LNCaP clone FGC (cell line): ENCODE results near the gene NDUFS8.

Source experiments
- DNase-seq: peaks from one replicate; pipeline ENCODE4 v3.0.0-alpha.2; 2011; ENCODE audit warnings: low read depth
- H3K4me3 ChIP-seq: 2 replicates; pipeline ENCODE4 v1.5.1; 2011; ENCODE audit warnings: mild to moderate bottlenecking, low read depth, low read length, control low read depth
- TF ChIP-seq, protein P1 (sequence below): IDR thresholded peaks from 2 replicates; pipeline ENCODE4 v1.5.1; 2012; ENCODE audit warnings: mild to moderate bottlenecking; ENCODE audit not compliant: control insufficient read depth, insufficient read depth; ENCODE audit errors: extremely low read depth

NDUFS8 gene

GRCh38 chr11:68028802-68029545, 1.5 kb upstream of the NDUFS8 start:
- TF ChIP-seq, protein P1, sequence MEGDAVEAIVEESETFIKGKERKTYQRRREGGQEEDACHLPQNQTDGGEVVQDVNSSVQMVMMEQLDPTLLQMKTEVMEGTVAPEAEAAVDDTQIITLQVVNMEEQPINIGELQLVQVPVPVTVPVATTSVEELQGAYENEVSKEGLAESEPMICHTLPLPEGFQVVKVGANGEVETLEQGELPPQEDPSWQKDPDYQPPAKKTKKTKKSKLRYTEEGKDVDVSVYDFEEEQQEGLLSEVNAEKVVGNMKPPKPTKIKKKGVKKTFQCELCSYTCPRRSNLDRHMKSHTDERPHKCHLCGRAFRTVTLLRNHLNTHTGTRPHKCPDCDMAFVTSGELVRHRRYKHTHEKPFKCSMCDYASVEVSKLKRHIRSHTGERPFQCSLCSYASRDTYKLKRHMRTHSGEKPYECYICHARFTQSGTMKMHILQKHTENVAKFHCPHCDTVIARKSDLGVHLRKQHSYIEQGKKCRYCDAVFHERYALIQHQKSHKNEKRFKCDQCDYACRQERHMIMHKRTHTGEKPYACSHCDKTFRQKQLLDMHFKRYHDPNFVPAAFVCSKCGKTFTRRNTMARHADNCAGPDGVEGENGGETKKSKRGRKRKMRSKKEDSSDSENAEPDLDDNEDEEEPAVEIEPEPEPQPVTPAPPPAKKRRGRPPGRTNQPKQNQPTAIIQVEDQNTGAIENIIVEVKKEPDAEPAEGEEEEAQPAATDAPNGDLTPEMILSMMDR = no peak
- DNase-seq = no peak
- peak overlapping the region; percentile 83 for H3K4me3 ChIP-seq

DNA sequence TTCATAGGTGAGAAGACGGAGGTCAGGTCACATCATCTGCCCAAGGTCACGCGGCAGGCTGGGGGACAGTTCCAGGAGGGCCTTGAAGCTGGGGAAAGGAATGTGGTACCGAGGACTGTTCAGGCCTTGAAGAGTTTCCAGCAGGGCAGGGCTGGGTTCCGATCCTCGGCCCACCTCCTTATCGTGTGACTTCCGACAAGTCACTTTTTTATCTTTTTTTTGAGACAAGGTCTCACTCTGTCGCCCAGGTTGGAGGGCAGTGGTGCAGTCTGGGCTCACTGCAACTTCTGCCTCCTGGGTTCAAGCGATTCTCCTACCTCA, 623 bp downstream of the NDUFS8 start:
- TF ChIP-seq, protein P1 = no peak
- H3K4me3 ChIP-seq = peak overlapping the region; percentile 83
- no peak for DNase-seq

DNA sequence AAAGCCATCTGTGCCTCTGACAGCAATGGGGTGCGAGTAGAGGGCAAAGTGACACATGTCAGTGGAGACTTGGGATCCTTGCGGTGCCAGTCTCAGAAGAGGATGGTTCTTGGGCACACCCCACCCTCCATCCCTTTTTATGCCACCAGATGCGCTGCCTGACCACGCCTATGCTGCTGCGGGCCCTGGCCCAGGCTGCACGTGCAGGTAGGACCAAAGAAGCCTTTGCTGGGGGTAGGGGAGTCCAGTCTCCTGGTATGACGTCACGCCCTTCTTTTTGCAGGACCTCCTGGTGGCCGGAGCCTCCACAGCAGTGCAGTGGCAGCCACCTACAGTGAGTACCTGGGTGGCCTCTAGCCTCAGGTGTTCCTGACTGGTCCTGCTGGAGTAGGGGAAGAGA, 1.5 kb downstream of the NDUFS8 start:
- DNase-seq = no peak
- TF ChIP-seq, protein P1 = no peak
- no peak overlapping the region for H3K4me3 ChIP-seq

GRCh38 chr11:68032997-68033707, 2.7 kb downstream of the NDUFS8 start:
- H3K4me3 ChIP-seq = no peak overlapping the region
- TF ChIP-seq, protein P1 = no peak
- no peak for DNase-seq

DNA sequence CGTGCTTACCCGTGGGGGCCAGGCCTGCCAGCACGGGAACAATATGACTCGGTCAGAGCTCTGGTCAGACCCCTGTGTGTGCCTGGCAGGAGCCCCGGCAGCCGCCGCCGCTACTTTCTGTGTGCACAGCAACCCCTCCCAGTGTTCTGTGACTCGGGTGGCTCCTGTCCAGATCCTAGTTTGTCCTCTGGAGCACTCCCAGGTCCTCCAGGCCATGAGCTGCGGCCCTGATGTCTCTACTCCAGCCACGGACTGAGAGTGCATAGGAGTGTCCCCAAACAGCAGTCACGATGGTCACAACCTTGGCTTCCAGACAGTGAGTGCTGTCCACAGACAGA, 3.2 kb downstream of the NDUFS8 start:
- TF ChIP-seq, protein P1 = no peak
- DNase-seq = no peak
- no peak overlapping the region for H3K4me3 ChIP-seq

DNA sequence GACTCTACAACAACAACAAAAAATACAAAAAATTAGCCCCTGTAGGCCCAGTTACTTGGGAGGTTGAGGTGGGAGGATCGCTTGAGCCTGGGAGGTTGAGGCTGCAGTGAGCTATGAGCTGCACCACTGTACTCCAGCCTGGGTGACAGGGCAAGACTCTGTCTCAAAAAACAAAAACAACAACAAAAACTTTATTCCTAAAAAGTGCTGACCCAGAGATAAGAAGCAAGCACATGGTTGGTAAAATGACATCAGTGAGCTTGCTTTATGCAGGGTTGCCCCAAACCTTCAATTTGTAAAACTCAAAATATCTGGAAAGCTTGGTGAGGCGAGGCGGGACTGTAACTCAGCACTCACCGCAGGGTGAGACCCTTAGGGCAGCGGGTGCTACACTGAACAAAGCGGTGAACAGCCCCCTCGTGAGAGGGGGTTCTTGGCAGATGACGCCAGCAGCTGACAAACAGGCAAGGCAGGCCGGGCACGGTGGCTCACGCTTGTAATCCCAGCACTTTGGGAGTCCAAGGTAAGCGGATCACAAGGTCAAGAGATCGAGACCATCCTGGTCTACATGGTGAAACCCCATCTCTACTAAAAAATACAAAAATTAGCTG, 4.9 kb downstream of the NDUFS8 start:
- no peak for DNase-seq
- TF ChIP-seq, protein P1 = no peak
- no peak overlapping the region for H3K4me3 ChIP-seq
